GM10266 (cell line): ENCODE results near the gene TSPEAR.
"Not testable (repeated sequence)": the region's sequence is repeated elsewhere in the genome, so short reads cannot be mapped to it uniquely, and the experiment has no call there.

Experiments used
- DNase-seq: peaks from one replicate; pipeline ENCODE4 v3.0.0; 2012; ENCODE audit errors: extremely low spot score
- CTCF ChIP-seq: IDR thresholded peaks from 2 replicates; pipeline ENCODE4 v1.5.1; 2012; ENCODE audit warnings: mild to moderate bottlenecking, low read depth; ENCODE audit not compliant: control insufficient read depth, insufficient read depth; ENCODE audit errors: missing control alignments

TSPEAR gene

DNA sequence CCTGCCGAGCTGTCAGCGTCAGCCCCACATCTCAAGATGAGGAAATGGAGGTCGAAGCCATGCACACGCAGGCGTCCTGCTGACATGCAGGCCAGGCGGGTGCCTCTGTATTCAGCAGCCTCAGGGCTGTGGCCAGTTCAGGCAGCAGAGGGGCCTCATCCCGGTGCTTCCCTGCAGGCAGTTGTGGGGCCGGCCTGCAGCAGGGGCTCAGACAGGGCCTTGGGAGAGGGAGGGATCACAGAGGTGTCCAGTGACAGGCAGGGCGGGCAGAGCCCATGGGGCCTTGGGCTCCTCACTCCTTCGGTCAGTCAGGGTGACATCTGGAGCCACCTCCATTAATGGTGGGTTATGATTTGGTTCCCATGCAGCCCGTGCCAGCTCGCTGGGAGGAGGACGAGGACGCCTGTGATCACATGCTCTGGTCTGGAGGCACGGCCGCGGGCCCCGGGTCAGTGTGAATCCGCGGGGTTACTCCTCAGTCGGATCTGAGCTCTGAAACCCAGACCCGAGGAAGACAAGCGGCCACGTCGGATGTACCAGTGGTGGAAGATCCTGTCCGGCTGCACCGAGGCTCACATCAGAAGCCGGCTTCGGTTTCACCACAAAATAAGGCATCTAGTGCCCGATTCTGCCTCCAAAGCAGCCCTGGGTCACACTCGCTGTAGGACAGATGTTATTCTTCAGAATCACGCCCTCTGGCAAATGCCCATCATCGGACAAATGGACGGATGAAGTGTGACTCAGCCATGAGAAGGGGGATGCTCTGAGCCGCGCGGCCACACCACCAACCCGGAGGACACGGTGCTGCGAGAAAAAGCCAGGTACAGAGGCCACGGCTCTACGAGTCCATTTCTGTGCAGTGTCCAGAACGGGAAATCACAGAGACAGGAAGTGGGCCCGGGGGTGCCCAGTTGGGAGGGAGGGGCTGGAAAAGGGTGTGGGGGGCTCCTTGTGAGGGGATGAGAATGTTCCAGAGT is 204.8 kb downstream of the TSPEAR start:
- TF ChIP-seq CTCF = no peak
- DNase-seq = no peak

GRCh38 chr21:44505673-44506278 is 205.6 kb downstream of the TSPEAR start:
- no peak for TF ChIP-seq CTCF
- no peak for DNase-seq

DNA sequence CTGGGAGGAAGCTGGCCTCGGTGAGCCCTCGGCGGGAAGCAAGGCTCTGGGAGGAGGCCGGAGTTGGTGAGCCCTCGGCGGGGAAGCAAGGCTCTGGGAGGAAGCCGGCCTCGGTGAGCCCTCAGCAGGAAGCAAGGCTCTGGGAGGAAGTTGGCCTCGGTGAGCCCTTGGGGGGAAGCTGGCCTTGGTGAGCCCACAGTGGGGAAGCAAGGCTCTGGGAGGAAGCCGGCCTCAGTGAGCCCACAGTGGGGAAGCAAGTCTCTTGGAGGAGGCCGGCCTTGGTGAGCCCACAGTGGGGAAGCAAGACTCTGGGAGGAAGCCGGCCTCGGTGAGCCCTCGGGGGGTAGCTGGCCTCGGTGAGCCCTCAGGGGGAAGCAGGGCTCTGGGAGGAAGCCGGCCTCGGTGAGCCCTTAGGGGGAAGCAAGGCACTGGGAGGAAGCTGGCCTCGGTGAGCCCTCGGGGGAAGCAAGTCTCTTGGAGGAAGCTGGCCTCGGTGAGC is 207.4 kb downstream of the TSPEAR start:
- no peak for TF ChIP-seq CTCF
- no peak for DNase-seq

DNA sequence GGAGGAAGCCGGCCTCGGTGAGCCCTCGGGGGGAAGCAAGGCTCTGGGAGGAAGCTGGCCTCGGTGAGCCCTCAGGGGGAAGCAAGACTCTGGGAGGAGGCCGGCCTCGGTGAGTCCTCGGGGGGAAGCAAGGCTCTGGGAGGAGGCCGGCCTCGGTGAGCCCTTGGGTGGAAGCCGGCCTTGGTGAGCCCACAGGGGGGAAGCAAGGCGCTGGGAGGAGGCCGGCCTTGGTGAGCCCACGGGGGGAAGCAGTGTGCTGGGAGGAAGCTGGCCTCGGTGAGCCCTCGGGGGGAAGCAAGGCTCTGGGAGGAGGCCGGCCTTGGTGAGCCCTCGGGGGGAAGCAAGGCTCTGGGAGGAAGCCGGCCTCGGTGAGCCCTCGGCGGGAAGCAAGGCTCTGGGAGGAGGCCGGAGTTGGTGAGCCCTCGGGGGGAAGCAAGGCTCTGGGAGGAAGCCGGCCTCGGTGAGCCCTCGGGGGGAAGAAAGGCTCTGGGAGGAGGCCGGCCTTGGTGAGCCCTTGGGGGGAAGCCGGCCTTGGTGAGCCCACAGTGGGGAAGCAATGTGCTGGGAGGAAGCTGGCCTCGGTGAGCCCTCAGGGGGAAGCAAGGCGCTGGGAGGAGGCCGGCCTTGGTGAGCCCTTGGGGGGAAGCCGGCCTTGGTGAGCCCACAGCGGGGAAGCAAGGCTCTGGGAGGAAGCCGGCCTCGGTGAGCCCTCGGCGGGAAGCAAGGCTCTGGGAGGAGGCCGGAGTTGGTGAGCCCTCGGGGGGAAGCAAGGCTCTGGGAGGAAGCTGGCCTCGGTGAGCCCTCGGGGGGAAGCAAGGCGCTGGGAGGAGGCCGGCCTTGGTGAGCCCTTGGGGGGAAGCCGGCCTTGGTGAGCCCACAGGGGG is 208.1 kb downstream of the TSPEAR start:
- DNase-seq = not testable (repeated sequence)

DNA sequence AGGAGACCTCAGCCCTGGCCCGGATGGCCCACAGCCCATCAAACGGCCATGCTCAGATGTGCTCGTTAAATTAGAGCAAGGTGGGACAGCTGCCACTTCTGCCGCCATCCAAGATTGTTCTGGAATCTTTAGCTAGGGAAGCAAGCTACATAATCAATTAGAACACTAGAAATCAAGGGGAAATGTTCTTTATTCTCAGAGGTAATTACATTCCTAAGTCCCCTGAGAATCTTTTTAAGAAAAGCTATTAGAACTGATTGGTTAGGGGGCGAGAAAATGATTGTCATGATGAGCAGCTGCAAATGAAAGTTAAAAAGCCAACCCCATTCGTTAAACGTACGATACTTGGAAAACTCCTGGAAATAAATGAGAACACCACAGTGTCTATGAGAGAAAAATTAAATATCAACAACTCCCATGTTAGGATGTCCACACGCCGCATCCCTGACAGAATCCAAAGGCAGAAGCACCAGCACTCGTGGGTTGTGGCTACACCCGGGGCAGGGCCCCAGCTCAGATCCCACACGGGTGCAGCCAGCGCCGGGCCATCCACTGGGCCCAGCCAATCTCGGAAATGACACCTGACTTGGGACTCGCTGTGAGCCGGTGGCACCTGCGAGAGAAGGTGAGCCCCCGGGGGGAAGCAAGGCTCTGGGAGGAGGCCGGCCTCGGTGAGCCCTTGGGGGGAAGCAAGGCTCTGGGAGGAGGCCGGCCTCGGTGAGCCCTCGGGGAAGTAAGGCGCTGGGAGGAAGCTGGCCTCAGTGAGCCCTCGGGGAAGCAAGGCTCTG is 209.0 kb downstream of the TSPEAR start:
- no peak for TF ChIP-seq CTCF

GRCh38 chr21:44500111-44500510 is 211.3 kb downstream of the TSPEAR start:
- no peak for DNase-seq
- TF ChIP-seq CTCF = no peak

More for the DNA sequence above, 209.0 kb downstream of the TSPEAR start:
- no peak for DNase-seq
